NB4 (cell line): ENCODE measurements around the gene SBNO2.

Source experiments
- DNase-seq: peaks from one replicate; pipeline ENCODE4 v3.0.0; 2010; ENCODE audit warnings: low read depth
- H3K4me3 ChIP-seq: one replicate; pipeline ENCODE4 v1.5.1; 2011; ENCODE audit warnings: mild to moderate bottlenecking, low read depth, low read length, moderate library complexity
- CTCF ChIP-seq: IDR thresholded peaks from one replicate; pipeline ENCODE4 v1.5.1; 2012; ENCODE audit warnings: low read depth, low read length
- MYC ChIP-seq: IDR thresholded peaks from 2 replicates; pipeline ENCODE4 v1.6.1; 2011; ENCODE audit warnings: low read depth, low read length
- POLR2A ChIP-seq: IDR thresholded peaks from 2 replicates; pipeline ENCODE4 v1.6.1; 2011; ENCODE audit warnings: mild to moderate bottlenecking; ENCODE audit not compliant: insufficient read length; ENCODE audit errors: extremely low read depth
- TF ChIP-seq, protein P1 (sequence below): IDR thresholded peaks from 2 replicates; pipeline ENCODE4 v1.6.1; 2011; ENCODE audit warnings: low read depth, low read length

SBNO2 gene

DNA sequence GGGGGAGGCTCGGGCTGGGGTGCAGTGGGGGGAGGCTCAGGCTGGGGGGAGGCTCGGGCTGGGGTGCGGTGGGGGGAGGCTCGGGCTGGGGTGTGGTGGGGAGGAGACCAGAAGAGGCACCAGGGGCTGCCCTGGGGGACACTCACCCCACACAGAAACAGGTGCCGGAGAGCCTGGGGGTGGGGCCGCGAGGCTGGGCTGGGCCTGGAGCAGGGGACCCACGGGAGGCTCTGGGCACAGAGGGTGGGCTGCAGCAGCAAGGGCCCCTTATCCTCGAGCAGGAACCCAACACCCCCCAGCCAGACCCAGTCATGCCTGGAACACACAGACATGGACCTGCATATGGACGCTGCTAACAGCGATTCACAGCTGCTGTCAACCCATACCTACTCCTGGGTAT, 35.9 kb downstream of the SBNO2 start:
- TF ChIP-seq, protein P1, sequence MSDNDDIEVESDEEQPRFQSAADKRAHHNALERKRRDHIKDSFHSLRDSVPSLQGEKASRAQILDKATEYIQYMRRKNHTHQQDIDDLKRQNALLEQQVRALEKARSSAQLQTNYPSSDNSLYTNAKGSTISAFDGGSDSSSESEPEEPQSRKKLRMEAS: no peak
- TF ChIP-seq POLR2A (no peak), CTCF (no peak), MYC (no peak)
- DNase-seq: no peak
- H3K4me3 ChIP-seq: no peak overlapping the region

DNA sequence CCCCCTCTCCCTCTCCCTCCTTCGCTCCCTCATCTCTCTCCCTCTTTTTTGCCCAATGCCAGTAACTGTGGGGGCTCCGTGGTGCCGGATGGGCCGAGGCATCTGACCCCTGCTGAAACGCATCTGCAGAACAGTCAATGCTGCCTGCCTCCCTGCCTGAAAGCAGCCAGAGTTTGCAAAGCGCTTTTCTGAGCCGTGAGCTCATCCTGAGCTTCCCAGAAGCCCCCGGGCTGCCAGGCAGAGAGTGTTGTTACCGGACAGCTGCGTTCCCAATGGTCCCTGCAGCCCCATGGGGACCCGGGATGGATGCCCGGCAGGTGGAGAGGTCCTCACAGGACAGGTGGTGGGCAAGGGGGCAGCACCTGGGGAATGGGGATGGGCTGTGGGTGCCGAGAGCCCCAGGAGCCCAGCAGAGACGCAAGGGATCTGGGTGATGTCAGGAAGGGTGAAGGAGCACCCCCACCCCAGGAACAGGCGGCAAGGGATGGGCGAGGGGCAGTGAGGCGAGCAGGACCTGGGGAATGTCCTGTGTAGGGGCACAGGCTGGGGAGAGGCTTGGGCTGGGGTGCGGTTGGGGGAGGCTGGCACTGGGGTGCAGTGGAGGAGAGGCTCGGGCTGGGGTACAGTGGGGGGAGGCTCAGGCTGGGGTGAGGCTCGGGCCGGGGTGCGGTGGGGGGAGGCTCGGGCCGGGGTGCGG, 37.3 kb downstream of the SBNO2 start:
- DNase-seq: no peak
- TF ChIP-seq CTCF (no peak), POLR2A (no peak), MYC (no peak)
- TF ChIP-seq, protein P1: no peak
- H3K4me3 ChIP-seq: no peak overlapping the region

DNA sequence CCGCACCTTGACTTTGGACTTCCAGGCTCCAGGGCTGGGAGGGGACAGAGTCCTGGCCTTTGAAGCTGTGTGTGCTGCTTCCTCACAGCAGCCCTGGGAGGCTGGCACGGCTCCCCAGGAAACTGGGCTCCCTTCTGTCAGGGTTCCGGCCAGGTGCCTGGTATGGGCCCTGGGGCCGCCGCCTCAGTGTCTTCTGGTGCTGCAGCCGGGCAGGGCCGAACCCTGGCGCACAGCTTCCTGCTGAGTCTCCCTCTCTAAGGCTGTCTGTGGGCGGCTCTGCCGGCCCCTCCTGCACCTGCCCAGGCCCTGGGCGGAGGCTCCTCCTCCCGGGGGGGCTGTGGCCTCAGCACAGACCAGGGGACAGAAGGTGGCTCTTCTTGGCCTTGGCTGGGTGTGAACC, 37.9 kb downstream of the SBNO2 start:
- no peak for TF ChIP-seq CTCF
- no peak for TF ChIP-seq MYC
- no peak for TF ChIP-seq POLR2A
- TF ChIP-seq, protein P1: no peak
- no peak for DNase-seq
- H3K4me3 ChIP-seq: no peak overlapping the region

GRCh38 chr19:1135454-1135853, 38.6 kb downstream of the SBNO2 start:
- no peak for DNase-seq
- TF ChIP-seq, protein P1: no peak
- TF ChIP-seq MYC (no peak), POLR2A (no peak), CTCF (no peak)
- no peak overlapping the region for H3K4me3 ChIP-seq

DNA sequence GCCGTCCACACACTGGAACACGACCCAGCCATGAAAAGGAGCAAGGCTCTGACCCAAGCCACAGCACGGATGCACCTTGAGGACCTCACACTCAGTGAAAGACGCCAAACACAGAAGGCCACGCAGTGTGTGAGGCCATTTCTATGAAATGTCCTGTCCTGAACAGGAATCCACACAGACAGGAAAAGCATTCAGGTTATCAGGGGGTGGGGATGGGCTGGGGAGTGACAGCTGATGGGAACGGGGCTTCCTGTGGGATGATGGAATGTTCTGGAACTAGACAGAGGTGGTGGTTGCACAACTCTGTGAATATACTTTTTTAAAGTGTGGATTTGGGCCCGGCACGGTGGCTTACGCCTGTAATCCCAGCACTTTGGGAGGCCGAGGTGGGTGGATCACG, 39.6 kb downstream of the SBNO2 start:
- no peak for DNase-seq
- H3K4me3 ChIP-seq: no peak overlapping the region
- TF ChIP-seq CTCF: no peak

GRCh38 chr19:1133471-1133929, 40.6 kb downstream of the SBNO2 start:
- H3K4me3 ChIP-seq: no peak overlapping the region
- DNase-seq: peak; percentile 57
- TF ChIP-seq, protein P1: no peak
- TF ChIP-seq CTCF (no peak), MYC (no peak), POLR2A (no peak)
